Naive B cell (primary cell): Measurements from ENCODE around the gene PTPRD. TPM values are rescaled to one million over a fixed set of nuclear protein-coding genes. Genes with fewer than 3 reads are reported as not detected.
A peak's percentile ranks its signal among the peaks of the same experiment; 100 is the strongest.

Experiments used
- ATAC-seq, 2 donors: fragments of 150-1000 bp; cut with Tn5 transposase; 2 replicates each; pipeline ENCODE4 v1.10.0; 2021; ENCODE audit warnings: low read depth in 2 of 2, mild to moderate bottlenecking in 2 of 2, moderate library complexity in 2 of 2
- DNase-seq: peaks from one replicate; pipeline ENCODE4 v3.0.0; 2022
- H3K27ac Mint-ChIP-seq, 6 donors: one replicate each; pipeline ENCODE4 v1.8.0; 2020 to 2022; ENCODE audit warnings: mild to moderate bottlenecking in 6 of 6, mixed read lengths in 6 of 6, moderate library complexity in 5 of 6, inconsistent platforms in 2 of 6
- H3K27me3 Mint-ChIP-seq, 3 donors: one replicate each; pipeline ENCODE4 v1.8.0; 2021 to 2022; ENCODE audit warnings: mixed read lengths in 3 of 3, mild to moderate bottlenecking in 1 of 3
- H3K36me3 Mint-ChIP-seq, 2 donors: one replicate each; pipeline ENCODE4 v1.8.0; 2020 to 2022; ENCODE audit warnings: mixed read lengths in 2 of 2, inconsistent platforms in 1 of 2, mild to moderate bottlenecking in 1 of 2
- H3K4me1 Mint-ChIP-seq, 3 donors: one replicate each; pipeline ENCODE4 v1.8.0; 2020 to 2022; ENCODE audit warnings: mixed read lengths in 3 of 3, inconsistent platforms in 1 of 3, mild to moderate bottlenecking in 1 of 3, moderate library complexity in 1 of 3
- H3K4me3 Mint-ChIP-seq, 8 donors: one replicate each; pipeline ENCODE4 v1.8.0; 2020 to 2022; ENCODE audit warnings: mild to moderate bottlenecking in 8 of 8, mixed read lengths in 8 of 8, moderate library complexity in 8 of 8, inconsistent platforms in 2 of 8
- H3K9me3 Mint-ChIP-seq, 7 donors: one replicate each; pipeline ENCODE4 v1.8.0; 2020 to 2022; ENCODE audit warnings: mixed read lengths in 7 of 7, mild to moderate bottlenecking in 5 of 7, inconsistent platforms in 2 of 7, moderate library complexity in 1 of 7
- polyA plus RNA-seq, 6 donors: library from polyadenylated mRNA; unstranded; fragments of 300-500 nt; fragmentation: Illumina TruSeq; gene quantifications; one replicate each; pipeline ENCODE4 v1.2.3, GENCODE V29; 2021; ENCODE audit warnings: low read depth in 6 of 6

Gene PTPRD
- polyA plus RNA-seq, 6 donors from 2014 or later = not detected

GRCh38 chr9:8666060-8666459 lies 1946.7 kb downstream of the PTPRD start:
- DNase-seq = no peak
- no peaks in the 10 kb centered on the region for H3K4me1 Mint-ChIP-seq
- H3K27me3 Mint-ChIP-seq = peaks cover 0 to 4% (median 0%) of the 10 kb centered on the region in 3 donors
- H3K36me3 Mint-ChIP-seq = no peaks in the 10 kb centered on the region
- H3K27ac Mint-ChIP-seq = no peak overlapping the region
- no peak for ATAC-seq
- no peaks in the 10 kb centered on the region for H3K9me3 Mint-ChIP-seq
- no peak overlapping the region for H3K4me3 Mint-ChIP-seq

- no peaks in the 10 kb centered on the region for H3K36me3 Mint-ChIP-seq
- ATAC-seq (no peak), DNase-seq (no peak)
- no peaks in the 10 kb centered on the region for H3K27me3 Mint-ChIP-seq
- peaks cover 0 to 2% (median 0%) of the 10 kb centered on the region in 7 donors for H3K9me3 Mint-ChIP-seq
- H3K27ac Mint-ChIP-seq = no peak overlapping the region
- H3K4me3 Mint-ChIP-seq = no peak overlapping the region
- H3K4me1 Mint-ChIP-seq = no peaks in the 10 kb centered on the region
These were observed 1952.4 kb downstream of the PTPRD start for GRCh38 chr9:8660383-8660782.

- Mint-ChIP-seq H3K27me3 (no peaks in the 10 kb centered on the region), H3K9me3 (peaks cover 0 to 2% (median 0%) of the 10 kb centered on the region in 7 donors), H3K36me3 (no peaks in the 10 kb centered on the region), H3K4me1 (no peaks in the 10 kb centered on the region), H3K4me3 (no peak overlapping the region), H3K27ac (no peak overlapping the region)
- no peak for DNase-seq
- no peak for ATAC-seq
These were observed 1953.7 kb downstream of the PTPRD start for GRCh38 chr9:8659108-8659507.

- H3K4me3 Mint-ChIP-seq = no peak overlapping the region
- no peaks in the 10 kb centered on the region for H3K36me3 Mint-ChIP-seq
- DNase-seq (no peak), ATAC-seq (no peak)
- H3K4me1 Mint-ChIP-seq = no peaks in the 10 kb centered on the region
- H3K27ac Mint-ChIP-seq = no peak overlapping the region
- H3K27me3 Mint-ChIP-seq = no peaks in the 10 kb centered on the region
- H3K9me3 Mint-ChIP-seq = no peaks in the 10 kb centered on the region
These were observed 1957.7 kb downstream of the PTPRD start for GRCh38 chr9:8655071-8655470.

- H3K36me3 Mint-ChIP-seq = no peaks in the 10 kb centered on the region
- ATAC-seq (no peak), DNase-seq (no peak)
- H3K4me3 Mint-ChIP-seq = no peak overlapping the region
- H3K27me3 Mint-ChIP-seq = no peaks in the 10 kb centered on the region
- H3K4me1 Mint-ChIP-seq = peaks cover 5% of the 10 kb centered on the region in 3 donors
- H3K9me3 Mint-ChIP-seq = no peaks in the 10 kb centered on the region
- H3K27ac Mint-ChIP-seq = no peak overlapping the region
These were observed 1958.9 kb downstream of the PTPRD start for GRCh38 chr9:8653855-8654254.

GRCh38 chr9:8653111-8653510 lies 1959.7 kb downstream of the PTPRD start:
- H3K36me3 Mint-ChIP-seq = no peaks in the 10 kb centered on the region
- H3K27ac Mint-ChIP-seq = no peak overlapping the region
- no peak for DNase-seq
- peaks cover 6 to 11% (median 9%) of the 10 kb centered on the region in 3 donors for H3K4me1 Mint-ChIP-seq
- no peak overlapping the region for H3K4me3 Mint-ChIP-seq
- no peaks in the 10 kb centered on the region for H3K27me3 Mint-ChIP-seq
- H3K9me3 Mint-ChIP-seq = no peaks in the 10 kb centered on the region
- ATAC-seq = no peak

GRCh38 chr9:8652255-8652654 lies 1960.5 kb downstream of the PTPRD start:
- peaks cover 10 to 11% (median 11%) of the 10 kb centered on the region in 3 donors for H3K4me1 Mint-ChIP-seq
- H3K36me3 Mint-ChIP-seq = no peaks in the 10 kb centered on the region
- no peaks in the 10 kb centered on the region for H3K9me3 Mint-ChIP-seq
- H3K27me3 Mint-ChIP-seq = no peaks in the 10 kb centered on the region
- no peak overlapping the region for H3K4me3 Mint-ChIP-seq
- DNase-seq (no peak), ATAC-seq (no peak)
- no peak overlapping the region for H3K27ac Mint-ChIP-seq

- no peak overlapping the region for H3K27ac Mint-ChIP-seq
- ATAC-seq (no peak), DNase-seq (no peak)
- no peaks in the 10 kb centered on the region for H3K27me3 Mint-ChIP-seq
- no peaks in the 10 kb centered on the region for H3K9me3 Mint-ChIP-seq
- H3K4me3 Mint-ChIP-seq = no peak overlapping the region
- H3K4me1 Mint-ChIP-seq = peaks cover 10 to 11% (median 11%) of the 10 kb centered on the region in 3 donors
- no peaks in the 10 kb centered on the region for H3K36me3 Mint-ChIP-seq
These were observed 1961.0 kb downstream of the PTPRD start for GRCh38 chr9:8651846-8652215.

- ATAC-seq (no peak), DNase-seq (no peak)
- Mint-ChIP-seq H3K27ac (no peak overlapping the region), H3K36me3 (no peaks in the 10 kb centered on the region), H3K9me3 (no peaks in the 10 kb centered on the region), H3K4me3 (no peak overlapping the region), H3K27me3 (no peaks in the 10 kb centered on the region), H3K4me1 (peaks cover 10 to 11% (median 11%) of the 10 kb centered on the region in 3 donors)
These were observed 1961.5 kb downstream of the PTPRD start for GRCh38 chr9:8651070-8651845.

GRCh38 chr9:8649807-8650206 lies 1963.0 kb downstream of the PTPRD start:
- peaks cover 10 to 11% (median 11%) of the 10 kb centered on the region in 3 donors for H3K4me1 Mint-ChIP-seq
- H3K9me3 Mint-ChIP-seq = no peaks in the 10 kb centered on the region
- ATAC-seq = no peak
- DNase-seq = no peak
- no peaks in the 10 kb centered on the region for H3K27me3 Mint-ChIP-seq
- no peak overlapping the region for H3K4me3 Mint-ChIP-seq
- H3K36me3 Mint-ChIP-seq = no peaks in the 10 kb centered on the region
- H3K27ac Mint-ChIP-seq = no peak overlapping the region

- Mint-ChIP-seq H3K27me3 (no peaks in the 10 kb centered on the region), H3K4me3 (no peak overlapping the region), H3K4me1 (peaks cover 10 to 11% (median 11%) of the 10 kb centered on the region in 3 donors), H3K27ac (no peak overlapping the region), H3K9me3 (no peaks in the 10 kb centered on the region), H3K36me3 (no peaks in the 10 kb centered on the region)
- peak; percentile 44 to 46 for ATAC-seq
- peak; percentile 3 for DNase-seq
These were observed 1963.6 kb downstream of the PTPRD start for GRCh38 chr9:8649160-8649559.

GRCh38 chr9:8648271-8648845 lies 1964.4 kb downstream of the PTPRD start:
- H3K27me3 Mint-ChIP-seq = no peaks in the 10 kb centered on the region
- H3K9me3 Mint-ChIP-seq = no peaks in the 10 kb centered on the region
- H3K4me1 Mint-ChIP-seq = peaks cover 10 to 11% (median 11%) of the 10 kb centered on the region in 3 donors
- ATAC-seq (no peak), DNase-seq (no peak)
- H3K27ac Mint-ChIP-seq = no peak overlapping the region
- H3K4me3 Mint-ChIP-seq = peak overlapping the region in 1 of 8 donors; percentile 2
- H3K36me3 Mint-ChIP-seq = no peaks in the 10 kb centered on the region

- peak overlapping the region in 1 of 6 donors; percentile 58 for H3K27ac Mint-ChIP-seq
- H3K9me3 Mint-ChIP-seq = no peaks in the 10 kb centered on the region
- H3K36me3 Mint-ChIP-seq = no peaks in the 10 kb centered on the region
- H3K4me3 Mint-ChIP-seq = no peak overlapping the region
- DNase-seq (no peak), ATAC-seq (no peak)
- peaks cover 10 to 11% (median 11%) of the 10 kb centered on the region in 3 donors for H3K4me1 Mint-ChIP-seq
- no peaks in the 10 kb centered on the region for H3K27me3 Mint-ChIP-seq
These were observed 1965.0 kb downstream of the PTPRD start for GRCh38 chr9:8647824-8648223.

GRCh38 chr9:8644571-8644970 lies 1968.2 kb downstream of the PTPRD start:
- Mint-ChIP-seq H3K27me3 (no peaks in the 10 kb centered on the region), H3K36me3 (no peaks in the 10 kb centered on the region), H3K9me3 (no peaks in the 10 kb centered on the region), H3K4me1 (peaks cover 10 to 11% (median 11%) of the 10 kb centered on the region in 3 donors), H3K27ac (no peak overlapping the region), H3K4me3 (no peak overlapping the region)
- ATAC-seq (no peak), DNase-seq (no peak)
